Measurements from ENCODE around the gene HINT3. TPM values are rescaled to one million over a fixed set of nuclear protein-coding genes. Genes with fewer than 3 reads are reported as not detected.

HINT3 gene
- total and polyA plus RNA-seq, 2 of the 13 experiments (the other 11 are each of a cell fraction or from before 2014, with no cell fraction given), result 3.1 to 22.8 TPM

DNA sequence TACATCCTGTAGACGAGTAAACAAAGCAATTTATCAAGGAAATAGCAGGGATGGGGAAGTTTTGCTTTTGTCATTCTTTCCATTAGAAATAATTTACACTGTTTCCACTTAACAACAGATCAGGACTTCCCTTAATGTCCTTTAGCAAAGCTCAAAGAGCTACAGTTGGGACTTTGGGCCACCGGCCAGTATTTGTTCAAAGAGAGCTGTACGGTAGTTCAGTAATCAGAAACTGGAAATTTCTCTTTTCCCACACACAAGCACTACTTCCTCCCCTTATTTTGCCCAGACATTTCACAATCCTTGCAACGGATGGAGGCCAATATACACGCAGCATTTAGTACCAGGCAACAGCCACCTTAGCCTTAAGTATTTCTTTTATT, 12.1 kb upstream of the HINT3 start (continued):
- no peak for TF ChIP-seq GABPA (IDR thresholded peaks at IDR 0.05; ENCODE audit: low read depth, low read length)
- peak; percentile 65; the same call in 1 of the 2 replicates for TF ChIP-seq GABPA (CRISPR knock-in tag; IDR thresholded peaks at IDR 0.05; ENCODE audit: low read depth)
- TF ChIP-seq, protein P1, sequence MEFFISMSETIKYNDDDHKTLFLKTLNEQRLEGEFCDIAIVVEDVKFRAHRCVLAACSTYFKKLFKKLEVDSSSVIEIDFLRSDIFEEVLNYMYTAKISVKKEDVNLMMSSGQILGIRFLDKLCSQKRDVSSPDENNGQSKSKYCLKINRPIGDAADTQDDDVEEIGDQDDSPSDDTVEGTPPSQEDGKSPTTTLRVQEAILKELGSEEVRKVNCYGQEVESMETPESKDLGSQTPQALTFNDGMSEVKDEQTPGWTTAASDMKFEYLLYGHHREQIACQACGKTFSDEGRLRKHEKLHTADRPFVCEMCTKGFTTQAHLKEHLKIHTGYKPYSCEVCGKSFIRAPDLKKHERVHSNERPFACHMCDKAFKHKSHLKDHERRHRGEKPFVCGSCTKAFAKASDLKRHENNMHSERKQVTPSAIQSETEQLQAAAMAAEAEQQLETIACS (CRISPR knock-in tag; IDR thresholded peaks at IDR 0.05), result no peak
- peak; percentile 82 for TF ChIP-seq ZMYM4 (CRISPR knock-in tag; IDR thresholded peaks at IDR 0.05)
- no peak for TF ChIP-seq ZNF30 (CRISPR knock-in tag; IDR thresholded peaks at IDR 0.05)
- TF ChIP-seq, protein P2, sequence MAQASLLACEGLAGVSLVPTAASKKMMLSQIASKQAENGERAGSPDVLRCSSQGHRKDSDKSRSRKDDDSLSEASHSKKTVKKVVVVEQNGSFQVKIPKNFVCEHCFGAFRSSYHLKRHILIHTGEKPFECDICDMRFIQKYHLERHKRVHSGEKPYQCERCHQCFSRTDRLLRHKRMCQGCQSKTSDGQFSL (CRISPR knock-in tag; IDR thresholded peaks at IDR 0.05), result no peak; the same call in 1 of the 2 replicates
- TF ChIP-seq MIXL1 (CRISPR knock-in tag; IDR thresholded peaks at IDR 0.05), result peak; percentile 86
- peak; percentile 98 for TF ChIP-seq CEBPG (CRISPR knock-in tag; IDR thresholded peaks at IDR 0.05)
- peak; percentile 40; the same call in 1 of the 2 replicates for TF ChIP-seq ZNF441 (CRISPR knock-in tag; IDR thresholded peaks at IDR 0.05; ENCODE audit: borderline replicate concordance)
- TF ChIP-seq RFX5 (IDR thresholded peaks at IDR 0.05; ENCODE audit: low read depth, low read length), result no peak
- TF ChIP-seq, protein P3, sequence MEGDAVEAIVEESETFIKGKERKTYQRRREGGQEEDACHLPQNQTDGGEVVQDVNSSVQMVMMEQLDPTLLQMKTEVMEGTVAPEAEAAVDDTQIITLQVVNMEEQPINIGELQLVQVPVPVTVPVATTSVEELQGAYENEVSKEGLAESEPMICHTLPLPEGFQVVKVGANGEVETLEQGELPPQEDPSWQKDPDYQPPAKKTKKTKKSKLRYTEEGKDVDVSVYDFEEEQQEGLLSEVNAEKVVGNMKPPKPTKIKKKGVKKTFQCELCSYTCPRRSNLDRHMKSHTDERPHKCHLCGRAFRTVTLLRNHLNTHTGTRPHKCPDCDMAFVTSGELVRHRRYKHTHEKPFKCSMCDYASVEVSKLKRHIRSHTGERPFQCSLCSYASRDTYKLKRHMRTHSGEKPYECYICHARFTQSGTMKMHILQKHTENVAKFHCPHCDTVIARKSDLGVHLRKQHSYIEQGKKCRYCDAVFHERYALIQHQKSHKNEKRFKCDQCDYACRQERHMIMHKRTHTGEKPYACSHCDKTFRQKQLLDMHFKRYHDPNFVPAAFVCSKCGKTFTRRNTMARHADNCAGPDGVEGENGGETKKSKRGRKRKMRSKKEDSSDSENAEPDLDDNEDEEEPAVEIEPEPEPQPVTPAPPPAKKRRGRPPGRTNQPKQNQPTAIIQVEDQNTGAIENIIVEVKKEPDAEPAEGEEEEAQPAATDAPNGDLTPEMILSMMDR (CRISPR knock-in tag; IDR thresholded peaks at IDR 0.05), result no peak
- no peak for TF ChIP-seq ZNF773 (CRISPR knock-in tag; IDR thresholded peaks at IDR 0.05; ENCODE audit: borderline replicate concordance)
- TF ChIP-seq SOX6 (IDR thresholded peaks at IDR 0.05), result no peak
- TF ChIP-seq SOX6 (CRISPR knock-in tag; IDR thresholded peaks at IDR 0.05), result peak; percentile 94
- TF ChIP-seq REPIN1 (CRISPR knock-in tag; IDR thresholded peaks at IDR 0.05; ENCODE audit: borderline replicate concordance, low read depth), result peak; percentile 51; the same call in 1 of the 2 replicates
- no peak for TF ChIP-seq ZFP41 (CRISPR knock-in tag; IDR thresholded peaks at IDR 0.05; ENCODE audit: borderline replicate concordance)
- TF ChIP-seq U2AF1 (optimal IDR thresholded peaks at IDR 0.05; ENCODE audit: low read depth, low read length), result no peak
- peak; percentile 46; the same call in 1 of the 2 replicates for TF ChIP-seq MIER3 (CRISPR knock-in tag; IDR thresholded peaks at IDR 0.05; ENCODE audit: borderline replicate concordance)
- TF ChIP-seq IRF2 (CRISPR knock-in tag; IDR thresholded peaks at IDR 0.05), result peak; percentile 84
- TF ChIP-seq ZNF841 (CRISPR knock-in tag; IDR thresholded peaks at IDR 0.05; ENCODE audit: borderline replicate concordance), result no peak
- TF ChIP-seq ETV6 (CRISPR knock-in tag; conservative IDR thresholded peaks at IDR 0.05), result peak; percentile 77
- TF ChIP-seq CBX2 (IDR thresholded peaks at IDR 0.05; ENCODE audit: low read depth, low read length), result no peak
- TF ChIP-seq CBX2 (CRISPR knock-in tag; IDR thresholded peaks at IDR 0.05; ENCODE audit: low read depth), result no peak
- no peak for TF ChIP-seq ATF7 (IDR thresholded peaks at IDR 0.05)
- no peak for TF ChIP-seq ATF7 (CRISPR knock-in tag; IDR thresholded peaks at IDR 0.05)
- TF ChIP-seq NCOA5 (CRISPR knock-in tag; IDR thresholded peaks at IDR 0.05), result no peak
- TF ChIP-seq MATR3 (CRISPR knock-in tag; IDR thresholded peaks at IDR 0.05), result no peak
- TF ChIP-seq TCF7L2 (IDR thresholded peaks at IDR 0.05; ENCODE audit: low read depth, low read length), result no peak
- TF ChIP-seq KAT8 (CRISPR knock-in tag; IDR thresholded peaks at IDR 0.05), result peak; percentile 74
- TF ChIP-seq, protein P4, sequence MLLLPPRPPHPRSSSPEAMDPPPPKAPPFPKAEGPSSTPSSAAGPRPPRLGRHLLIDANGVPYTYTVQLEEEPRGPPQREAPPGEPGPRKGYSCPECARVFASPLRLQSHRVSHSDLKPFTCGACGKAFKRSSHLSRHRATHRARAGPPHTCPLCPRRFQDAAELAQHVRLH (CRISPR knock-in tag; IDR thresholded peaks at IDR 0.05; ENCODE audit: borderline replicate concordance, low read depth), result peak; percentile 65; the same call in 1 of the 2 replicates
- peak; percentile 21 for TF ChIP-seq HNRNPLL (IDR thresholded peaks at IDR 0.05; ENCODE audit: low read depth, low read length, poor library complexity, severe bottlenecking)
- peak; percentile 82; the same call in 1 of the 2 replicates for TF ChIP-seq TBX3 (IDR thresholded peaks at IDR 0.05; ENCODE audit: borderline replicate concordance)
- peak; percentile 94 for TF ChIP-seq NCOR1 (IDR thresholded peaks at IDR 0.05; ENCODE audit: borderline replicate concordance, low read length)
